ENCODE data around the gene MLEC. TPM values are rescaled to one million over a fixed set of nuclear protein-coding genes. Genes with fewer than 3 reads are reported as not detected.

Gene MLEC
- total and polyA plus RNA-seq, 2 of the 13 experiments (the other 11 are each of a cell fraction or from before 2014, with no cell fraction given), result 49.8 to 156 TPM

DNA sequence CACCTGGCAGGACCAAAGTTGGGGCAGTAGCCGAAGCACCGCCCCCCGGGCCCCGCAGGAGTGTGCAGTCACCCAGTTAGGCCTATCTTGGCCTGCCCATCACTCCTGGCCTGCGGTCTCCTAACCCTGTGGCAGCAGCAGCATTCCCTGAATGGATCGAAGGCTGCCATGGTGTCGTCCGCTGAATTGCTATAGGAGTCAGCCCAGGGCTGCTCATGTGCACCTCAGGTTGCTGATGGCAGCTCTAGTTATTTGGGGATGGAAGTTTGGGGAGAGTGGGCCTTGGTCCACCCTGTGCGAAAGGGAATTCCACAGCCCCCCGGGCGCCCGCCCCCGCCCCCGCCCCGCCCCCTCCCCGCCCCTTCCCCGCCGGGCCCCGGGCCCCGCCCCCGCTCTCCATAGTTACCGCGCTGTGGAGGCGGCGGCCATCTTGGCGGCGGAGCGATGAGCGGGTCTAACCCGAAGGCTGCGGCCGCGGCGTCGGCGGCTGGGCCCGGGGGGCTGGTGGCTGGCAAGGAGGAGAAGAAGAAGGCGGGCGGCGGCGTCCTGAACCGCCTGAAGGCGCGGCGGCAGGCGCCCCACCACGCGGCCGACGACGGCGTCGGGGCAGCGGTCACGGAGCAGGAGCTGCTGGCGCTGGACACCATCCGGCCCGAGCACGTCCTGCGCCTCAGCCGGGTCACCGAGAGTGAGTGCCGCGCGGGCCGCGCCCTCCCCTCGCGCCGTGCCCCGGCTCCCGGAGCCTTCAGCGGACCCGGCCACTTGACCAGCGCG, 23.3 kb downstream of the MLEC start, which contains the start of gene UNC119B (continued):
- TF ChIP-seq, protein P1, sequence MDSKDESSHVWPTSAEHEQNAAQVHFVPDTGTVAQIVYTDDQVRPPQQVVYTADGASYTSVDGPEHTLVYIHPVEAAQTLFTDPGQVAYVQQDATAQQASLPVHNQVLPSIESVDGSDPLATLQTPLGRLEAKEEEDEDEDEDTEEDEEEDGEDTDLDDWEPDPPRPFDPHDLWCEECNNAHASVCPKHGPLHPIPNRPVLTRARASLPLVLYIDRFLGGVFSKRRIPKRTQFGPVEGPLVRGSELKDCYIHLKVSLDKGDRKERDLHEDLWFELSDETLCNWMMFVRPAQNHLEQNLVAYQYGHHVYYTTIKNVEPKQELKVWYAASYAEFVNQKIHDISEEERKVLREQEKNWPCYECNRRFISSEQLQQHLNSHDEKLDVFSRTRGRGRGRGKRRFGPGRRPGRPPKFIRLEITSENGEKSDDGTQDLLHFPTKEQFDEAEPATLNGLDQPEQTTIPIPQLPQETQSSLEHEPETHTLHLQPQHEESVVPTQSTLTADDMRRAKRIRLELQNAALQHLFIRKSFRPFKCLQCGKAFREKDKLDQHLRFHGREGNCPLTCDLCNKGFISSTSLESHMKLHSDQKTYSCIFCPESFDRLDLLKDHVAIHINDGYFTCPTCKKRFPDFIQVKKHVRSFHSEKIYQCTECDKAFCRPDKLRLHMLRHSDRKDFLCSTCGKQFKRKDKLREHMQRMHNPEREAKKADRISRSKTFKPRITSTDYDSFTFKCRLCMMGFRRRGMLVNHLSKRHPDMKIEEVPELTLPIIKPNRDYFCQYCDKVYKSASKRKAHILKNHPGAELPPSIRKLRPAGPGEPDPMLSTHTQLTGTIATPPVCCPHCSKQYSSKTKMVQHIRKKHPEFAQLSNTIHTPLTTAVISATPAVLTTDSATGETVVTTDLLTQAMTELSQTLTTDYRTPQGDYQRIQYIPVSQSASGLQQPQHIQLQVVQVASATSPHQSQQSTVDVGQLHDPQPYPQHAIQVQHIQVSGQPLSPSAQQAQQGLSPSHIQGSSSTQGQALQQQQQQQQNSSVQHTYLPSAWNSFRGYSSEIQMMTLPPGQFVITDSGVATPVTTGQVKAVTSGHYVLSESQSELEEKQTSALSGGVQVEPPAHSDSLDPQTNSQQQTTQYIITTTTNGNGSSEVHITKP (CRISPR knock-in tag; IDR thresholded peaks at IDR 0.05; ENCODE audit: low read depth), result peak; percentile 40; the same call in 1 of the 2 replicates
- TF ChIP-seq CHCHD3 (CRISPR knock-in tag; IDR thresholded peaks at IDR 0.05) (peak; percentile 38; the same call in 1 of the 2 replicates), HES4 (CRISPR knock-in tag; IDR thresholded peaks at IDR 0.05; ENCODE audit: borderline replicate concordance) (0 out of 2 replicates have a peak, but pooled peaks have one; percentile 35), SAP130 (CRISPR knock-in tag; IDR thresholded peaks at IDR 0.05; ENCODE audit: low read depth) (peak; percentile 70), ATF7-NPFF (CRISPR knock-in tag; IDR thresholded peaks at IDR 0.05; ENCODE audit: low read depth) (0 out of 2 replicates have a peak, but pooled peaks have one; percentile 53), ETV6 (CRISPR knock-in tag; conservative IDR thresholded peaks at IDR 0.05) (0 out of 2 replicates have a peak, but pooled peaks have one; percentile 68), ZBTB21 (CRISPR knock-in tag; IDR thresholded peaks at IDR 0.05) (no peak), POLR2G (IDR thresholded peaks at IDR 0.05; ENCODE audit: low read depth, low read length) (peak; percentile 72), ZNF251 (CRISPR knock-in tag; IDR thresholded peaks at IDR 0.05) (no peak), ZNF552 (CRISPR knock-in tag; IDR thresholded peaks at IDR 0.05; ENCODE audit: borderline replicate concordance) (no peak), ZNF235 (CRISPR knock-in tag; IDR thresholded peaks at IDR 0.05; ENCODE audit: borderline replicate concordance) (no peak), TSC22D2 (CRISPR knock-in tag; IDR thresholded peaks at IDR 0.05; ENCODE audit: borderline replicate concordance) (no peak; the same call in 1 of the 2 replicates), HCFC1 (IDR thresholded peaks at IDR 0.05; ENCODE audit: low read depth, low read length) (no peak), MAZ (IDR thresholded peaks at IDR 0.05; ENCODE audit: borderline replicate concordance, low read depth, low read length) (no peak), MAZ (CRISPR knock-in tag; IDR thresholded peaks at IDR 0.05; ENCODE audit: low read depth) (peak; percentile 36; the same call in 1 of the 2 replicates), KDM5B (CRISPR knock-in tag; IDR thresholded peaks at IDR 0.05; ENCODE audit: borderline replicate concordance) (peak; percentile 5; the same call in 1 of the 2 replicates)
- TF ChIP-seq, protein P2, sequence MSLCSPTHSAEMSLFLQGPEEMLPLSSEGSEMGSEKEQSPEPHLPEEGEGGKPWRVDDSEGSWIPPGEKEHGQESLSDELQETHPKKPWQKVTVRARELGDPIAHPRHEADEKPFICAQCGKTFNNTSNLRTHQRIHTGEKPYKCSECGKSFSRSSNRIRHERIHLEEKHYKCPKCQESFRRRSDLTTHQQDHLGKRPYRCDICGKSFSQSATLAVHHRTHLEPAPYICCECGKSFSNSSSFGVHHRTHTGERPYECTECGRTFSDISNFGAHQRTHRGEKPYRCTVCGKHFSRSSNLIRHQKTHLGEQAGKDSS (CRISPR knock-in tag; IDR thresholded peaks at IDR 0.05; ENCODE audit: borderline replicate concordance, low read depth), result 0 out of 2 replicates have a peak, but pooled peaks have one; percentile 22
- TF ChIP-seq, protein P3, sequence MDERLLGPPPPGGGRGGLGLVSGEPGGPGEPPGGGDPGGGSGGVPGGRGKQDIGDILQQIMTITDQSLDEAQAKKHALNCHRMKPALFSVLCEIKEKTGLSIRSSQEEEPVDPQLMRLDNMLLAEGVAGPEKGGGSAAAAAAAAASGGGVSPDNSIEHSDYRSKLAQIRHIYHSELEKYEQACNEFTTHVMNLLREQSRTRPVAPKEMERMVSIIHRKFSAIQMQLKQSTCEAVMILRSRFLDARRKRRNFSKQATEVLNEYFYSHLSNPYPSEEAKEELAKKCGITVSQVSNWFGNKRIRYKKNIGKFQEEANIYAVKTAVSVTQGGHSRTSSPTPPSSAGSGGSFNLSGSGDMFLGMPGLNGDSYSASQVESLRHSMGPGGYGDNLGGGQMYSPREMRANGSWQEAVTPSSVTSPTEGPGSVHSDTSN (CRISPR knock-in tag; IDR thresholded peaks at IDR 0.05), result 0 out of 2 replicates have a peak, but pooled peaks have one; percentile 24
- TF ChIP-seq, protein P4, sequence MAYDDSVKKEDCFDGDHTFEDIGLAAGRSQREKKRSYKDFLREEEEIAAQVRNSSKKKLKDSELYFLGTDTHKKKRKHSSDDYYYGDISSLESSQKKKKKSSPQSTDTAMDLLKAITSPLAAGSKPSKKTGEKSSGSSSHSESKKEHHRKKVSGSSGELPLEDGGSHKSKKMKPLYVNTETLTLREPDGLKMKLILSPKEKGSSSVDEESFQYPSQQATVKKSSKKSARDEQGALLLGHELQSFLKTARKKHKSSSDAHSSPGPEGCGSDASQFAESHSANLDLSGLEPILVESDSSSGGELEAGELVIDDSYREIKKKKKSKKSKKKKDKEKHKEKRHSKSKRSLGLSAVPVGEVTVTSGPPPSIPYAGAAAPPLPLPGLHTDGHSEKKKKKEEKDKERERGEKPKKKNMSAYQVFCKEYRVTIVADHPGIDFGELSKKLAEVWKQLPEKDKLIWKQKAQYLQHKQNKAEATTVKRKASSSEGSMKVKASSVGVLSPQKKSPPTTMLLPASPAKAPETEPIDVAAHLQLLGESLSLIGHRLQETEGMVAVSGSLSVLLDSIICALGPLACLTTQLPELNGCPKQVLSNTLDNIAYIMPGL (CRISPR knock-in tag; IDR thresholded peaks at IDR 0.05; ENCODE audit: borderline replicate concordance in 1 of 2, low read depth in 1 of 2), result peak in 1 of 2 experiments; percentile 63; a peak in 2 of 4 replicates
